GM12874 (cell line): ENCODE data around the gene ZZZ3.

Experiments used
- TF ChIP-seq, protein P1 (sequence below): IDR thresholded peaks from 2 replicates; pipeline ENCODE4 v1.5.1; 2011; ENCODE audit warnings: low read depth, mild to moderate bottlenecking, control low read depth, low read length, moderate library complexity; ENCODE audit not compliant: insufficient read depth

The ZZZ3 gene

DNA sequence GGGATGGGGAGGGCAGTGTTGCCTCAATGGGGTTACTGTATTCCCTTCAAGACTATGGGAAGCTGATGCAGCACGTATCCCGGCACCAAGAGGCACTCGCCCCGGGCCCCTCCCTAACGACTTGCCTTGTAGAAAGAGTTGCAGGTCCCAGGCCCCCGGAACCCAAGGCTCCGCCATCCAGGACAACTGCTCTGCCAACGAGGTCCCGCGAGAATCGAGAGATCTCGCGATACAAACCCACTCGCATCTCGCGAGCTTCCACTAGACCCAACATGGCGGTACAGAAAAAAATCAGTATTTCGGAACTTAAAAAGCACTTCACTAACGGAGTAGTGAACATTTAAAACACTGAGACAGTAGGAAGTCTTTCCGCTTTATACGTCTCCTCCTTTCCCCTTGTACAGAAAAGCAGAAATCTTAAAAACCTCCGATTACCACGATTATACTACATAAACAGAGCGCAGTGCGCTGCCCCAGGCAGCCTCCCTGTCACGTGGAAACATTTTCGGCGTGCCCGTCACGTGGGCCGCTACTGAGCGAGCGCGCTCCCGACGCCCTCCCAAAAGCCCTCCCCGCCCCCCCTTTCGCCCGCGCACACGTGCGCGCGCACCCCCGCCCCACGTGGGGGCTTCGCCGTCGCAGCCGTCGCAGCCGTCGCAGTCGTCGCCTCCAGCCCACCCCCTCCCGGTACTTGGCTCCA lies at the start of gene ZZZ3:
Gene ZZZ3, minus strand, starts transcription at position 199 of the 700 bp plus-strand sequence. CDS start 49,304 bp downstream, outside the sequence.
- TF ChIP-seq, protein P1, sequence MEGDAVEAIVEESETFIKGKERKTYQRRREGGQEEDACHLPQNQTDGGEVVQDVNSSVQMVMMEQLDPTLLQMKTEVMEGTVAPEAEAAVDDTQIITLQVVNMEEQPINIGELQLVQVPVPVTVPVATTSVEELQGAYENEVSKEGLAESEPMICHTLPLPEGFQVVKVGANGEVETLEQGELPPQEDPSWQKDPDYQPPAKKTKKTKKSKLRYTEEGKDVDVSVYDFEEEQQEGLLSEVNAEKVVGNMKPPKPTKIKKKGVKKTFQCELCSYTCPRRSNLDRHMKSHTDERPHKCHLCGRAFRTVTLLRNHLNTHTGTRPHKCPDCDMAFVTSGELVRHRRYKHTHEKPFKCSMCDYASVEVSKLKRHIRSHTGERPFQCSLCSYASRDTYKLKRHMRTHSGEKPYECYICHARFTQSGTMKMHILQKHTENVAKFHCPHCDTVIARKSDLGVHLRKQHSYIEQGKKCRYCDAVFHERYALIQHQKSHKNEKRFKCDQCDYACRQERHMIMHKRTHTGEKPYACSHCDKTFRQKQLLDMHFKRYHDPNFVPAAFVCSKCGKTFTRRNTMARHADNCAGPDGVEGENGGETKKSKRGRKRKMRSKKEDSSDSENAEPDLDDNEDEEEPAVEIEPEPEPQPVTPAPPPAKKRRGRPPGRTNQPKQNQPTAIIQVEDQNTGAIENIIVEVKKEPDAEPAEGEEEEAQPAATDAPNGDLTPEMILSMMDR = no peak

DNA sequence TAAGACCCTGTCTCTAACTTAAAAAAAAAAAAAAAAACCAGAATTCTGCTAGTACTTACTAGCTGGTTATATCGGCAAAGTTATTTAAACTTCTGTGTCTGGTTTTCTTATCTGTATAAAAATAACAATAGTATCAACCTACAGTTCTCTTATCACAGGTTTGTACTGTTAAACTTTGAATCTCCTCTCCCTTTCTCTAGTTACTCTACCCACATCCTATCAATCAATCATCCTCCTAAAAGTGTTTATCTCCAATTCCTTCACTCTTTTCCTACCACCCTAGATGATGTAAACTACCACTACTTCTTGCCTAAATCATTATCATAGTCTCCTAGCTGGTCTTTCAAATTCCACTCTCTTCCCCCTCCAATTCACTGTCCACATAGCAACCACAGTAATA lies 49.6 kb upstream of the ZZZ3 start:
- TF ChIP-seq, protein P1 = no peak

DNA sequence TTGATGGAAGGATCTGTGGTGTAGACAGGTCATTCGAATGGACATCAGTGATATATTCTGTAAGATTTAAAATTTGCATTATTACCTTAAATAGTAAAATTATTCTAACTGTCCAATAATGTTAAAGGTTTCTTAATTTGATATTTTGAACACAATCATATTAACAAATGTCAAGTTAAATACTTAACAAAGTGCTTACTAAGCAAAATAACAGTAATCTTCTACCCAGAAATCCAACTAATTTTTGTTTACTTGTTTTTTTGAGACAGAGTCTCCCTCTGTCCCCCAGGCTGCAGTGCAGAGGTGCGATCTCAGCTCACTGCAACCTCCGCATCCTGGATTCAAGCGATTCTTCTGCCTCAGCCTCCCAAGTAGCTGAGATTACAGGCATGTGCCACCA lies 43.2 kb upstream of the ZZZ3 start:
- TF ChIP-seq, protein P1 = no peak

DNA sequence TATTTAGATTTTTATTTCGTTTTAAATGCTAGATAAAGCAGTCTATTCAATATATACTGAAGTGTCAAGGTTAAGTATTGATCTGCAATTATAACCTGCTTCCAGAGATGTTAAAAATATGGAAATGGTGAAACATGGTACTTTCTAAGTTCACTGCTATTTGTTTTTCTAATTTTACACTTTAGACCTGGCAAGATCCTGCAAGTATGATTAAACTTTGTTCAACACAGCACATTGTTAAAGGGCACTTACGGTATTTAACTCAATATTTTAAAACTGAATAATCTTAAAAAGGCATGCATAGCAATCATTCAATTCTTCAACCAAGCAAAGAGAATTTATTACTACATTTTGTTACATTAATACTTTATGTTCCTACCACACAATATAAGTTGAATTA lies 35.7 kb upstream of the ZZZ3 start:
- TF ChIP-seq, protein P1 = no peak

DNA sequence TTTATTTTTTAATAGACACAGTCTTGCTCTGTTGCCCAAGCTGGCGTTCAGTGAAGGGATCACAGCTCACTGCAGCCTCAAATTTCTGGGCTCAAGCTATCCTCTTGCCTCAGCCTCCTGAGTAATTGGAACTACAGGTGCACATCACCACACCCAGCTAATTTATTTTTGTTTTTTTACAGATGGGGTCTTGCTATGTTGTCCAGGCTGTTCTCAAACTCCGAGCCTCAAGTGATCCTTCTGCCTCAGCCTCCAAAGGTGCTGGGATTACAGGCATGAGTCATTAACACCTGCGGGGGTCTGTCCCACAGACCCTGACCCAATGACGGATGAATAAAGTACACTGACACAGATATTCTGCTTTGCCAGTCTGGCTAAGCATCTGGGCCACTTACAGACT lies 33.6 kb upstream of the ZZZ3 start:
- TF ChIP-seq, protein P1 = no peak

DNA sequence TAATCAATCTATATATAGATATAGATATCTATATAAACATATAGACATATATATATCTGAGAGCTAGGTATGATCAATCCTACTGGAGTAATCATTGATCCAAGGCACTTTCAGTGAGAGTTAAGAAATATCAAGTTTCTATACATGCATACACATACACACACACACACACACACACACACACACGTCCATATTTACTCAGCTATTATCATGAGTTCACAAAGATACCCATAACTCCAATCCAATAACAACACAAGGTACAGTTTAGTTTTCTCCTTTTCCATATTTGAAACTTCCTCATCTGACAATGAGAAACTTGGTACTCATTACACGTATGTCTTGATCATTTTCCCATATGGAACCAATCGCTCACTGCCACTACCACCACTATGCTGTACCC lies 27.3 kb upstream of the ZZZ3 start:
- TF ChIP-seq, protein P1 = no peak

DNA sequence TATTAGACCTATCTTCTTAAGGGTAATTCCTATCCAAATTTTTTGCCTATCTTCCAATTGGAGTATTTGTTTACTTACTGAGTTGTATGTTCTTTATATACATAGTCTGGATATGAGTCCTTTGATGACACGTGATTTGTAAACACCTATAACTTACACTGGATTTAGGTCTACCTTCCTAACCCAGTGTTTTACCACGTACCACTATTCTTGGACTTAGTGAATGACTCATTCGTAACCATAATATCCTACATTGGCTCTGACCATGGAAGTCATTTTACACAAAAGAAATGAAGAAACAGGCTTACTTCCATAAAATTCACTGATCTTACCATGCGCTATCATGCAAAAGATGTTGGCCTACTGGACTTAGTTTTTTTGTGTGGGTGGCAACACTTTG lies 23.9 kb upstream of the ZZZ3 start:
- TF ChIP-seq, protein P1 = no peak

DNA sequence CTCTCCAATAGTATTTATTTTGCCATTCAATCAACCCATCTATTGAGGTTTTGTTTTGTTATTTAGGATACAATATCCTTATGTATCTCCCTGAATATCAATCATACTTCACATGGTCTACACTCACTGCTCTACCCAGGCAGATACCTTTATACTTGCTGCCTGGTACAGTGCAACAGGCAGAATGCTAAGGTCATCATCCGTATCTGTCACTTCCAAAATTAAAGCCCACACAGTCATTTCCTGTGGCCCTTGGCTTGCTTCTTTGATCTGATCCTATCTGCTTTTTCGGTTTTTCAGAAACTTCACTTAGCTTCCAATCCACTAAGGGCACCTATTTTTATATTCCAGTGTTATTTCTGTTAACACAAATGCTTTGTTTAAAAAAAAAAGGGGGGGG lies 22.3 kb upstream of the ZZZ3 start:
- TF ChIP-seq, protein P1 = no peak
